ENCODE results near the gene SERPINA4.

Gene SERPINA4

GRCh38 chr14:94583557-94583956 is 22.3 kb downstream of the SERPINA4 start:
- H3K9ac ChIP-seq (ENCODE audit: low read length): no peak overlapping the region
- H3K4me1 ChIP-seq (ENCODE audit: control insufficient read depth, low read depth, low read length): no peaks in the 10 kb centered on the region
- H3K27ac ChIP-seq (ENCODE audit: low read depth, low read length): no peak overlapping the region
- H3K27me3 ChIP-seq (ENCODE audit: insufficient read depth, low read length, poor library complexity): no peaks in the 10 kb centered on the region
- H3K56ac ChIP-seq (ENCODE audit: low read length): no peak overlapping the region
- no peaks in the 10 kb centered on the region for H3K79me1 ChIP-seq (ENCODE audit: low read length)
- H3K36me3 ChIP-seq (ENCODE audit: control insufficient read depth, insufficient read depth, low read length): no peaks in the 10 kb centered on the region
- H3K4ac ChIP-seq (ENCODE audit: low read depth, low read length): no peak overlapping the region
- no peak overlapping the region for H3K4me2 ChIP-seq (ENCODE audit: low read length)
- no peak overlapping the region for H4K5ac ChIP-seq (ENCODE audit: low read length)
- no peak for DNase-seq
- H3K79me2 ChIP-seq (ENCODE audit: control insufficient read depth, insufficient read depth, low read length): no peaks in the 10 kb centered on the region
- H2AK5ac ChIP-seq (ENCODE audit: low read length): no peak overlapping the region
- H3K23ac ChIP-seq (ENCODE audit: low read length): no peak overlapping the region
- WGBS (ENCODE audit: extremely low coverage, insufficient coverage, low lambda C conversion rate): no CpG with 5 or more reads among the region's 4 CpGs
- H4K8ac ChIP-seq (ENCODE audit: low read depth, low read length): no peak overlapping the region
- no peak overlapping the region for H2BK120ac ChIP-seq (ENCODE audit: low read depth, low read length)
- no peak overlapping the region for H2BK5ac ChIP-seq (ENCODE audit: low read length)
- H2BK15ac ChIP-seq (replicated peaks; ENCODE audit: low read depth): no peak overlapping the region
- no peak overlapping the region for H3K4me3 ChIP-seq (ENCODE audit: low read length)
- no peak overlapping the region for H3K18ac ChIP-seq (ENCODE audit: low read length)

- Histone ChIP-seq H3K18ac (ENCODE audit: low read length) (no peak overlapping the region), H3K56ac (ENCODE audit: low read length) (no peak overlapping the region), H3K4me2 (ENCODE audit: low read length) (no peak overlapping the region), H3K4me3 (ENCODE audit: low read length) (no peak overlapping the region), H4K5ac (ENCODE audit: low read length) (no peak overlapping the region), H3K4ac (ENCODE audit: low read depth, low read length) (no peak overlapping the region), H3K9ac (ENCODE audit: low read length) (no peak overlapping the region), H3K4me1 (ENCODE audit: control insufficient read depth, low read depth, low read length) (no peaks in the 10 kb centered on the region), H4K8ac (ENCODE audit: low read depth, low read length) (no peak overlapping the region), H3K27me3 (ENCODE audit: insufficient read depth, low read length, poor library complexity) (no peaks in the 10 kb centered on the region), H3K27ac (ENCODE audit: low read depth, low read length) (no peak overlapping the region), H2AK5ac (ENCODE audit: low read length) (no peak overlapping the region), H2BK15ac (replicated peaks; ENCODE audit: low read depth) (no peak overlapping the region), H2BK120ac (ENCODE audit: low read depth, low read length) (no peak overlapping the region), H3K36me3 (ENCODE audit: control insufficient read depth, insufficient read depth, low read length) (no peaks in the 10 kb centered on the region), H3K23ac (ENCODE audit: low read length) (no peak overlapping the region), H3K79me1 (ENCODE audit: low read length) (no peaks in the 10 kb centered on the region), H2BK5ac (ENCODE audit: low read length) (no peak overlapping the region), H3K79me2 (ENCODE audit: control insufficient read depth, insufficient read depth, low read length) (no peaks in the 10 kb centered on the region)
- no CpG with 5 or more reads among the region's 5 CpGs for WGBS (ENCODE audit: extremely low coverage, insufficient coverage, low lambda C conversion rate)
- peak; percentile 39 for DNase-seq
Measured at GRCh38 chr14:94584591-94585280, 23.5 kb downstream of the SERPINA4 start.

DNA sequence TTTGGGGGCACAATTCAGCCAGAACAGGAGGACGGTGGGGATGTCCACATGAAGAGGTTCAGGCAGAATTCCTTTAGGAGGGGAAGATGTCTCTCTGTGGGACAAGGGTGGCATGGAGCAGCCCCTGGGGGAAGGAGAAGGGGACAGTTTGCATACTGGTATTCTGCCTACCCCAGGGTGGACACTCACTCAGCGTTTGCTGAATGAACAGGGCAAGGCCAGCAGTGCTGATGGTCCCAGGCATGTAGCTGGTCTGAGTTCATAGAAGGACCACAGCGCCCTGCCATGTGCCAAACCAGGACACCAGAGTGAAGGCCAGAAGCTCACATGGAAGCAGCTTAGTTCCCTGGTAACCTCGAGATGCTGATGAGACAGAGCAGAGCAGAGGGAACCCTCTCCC is 25.4 kb downstream of the SERPINA4 start:
- H3K18ac ChIP-seq (ENCODE audit: low read length): no peak overlapping the region
- H3K27me3 ChIP-seq (ENCODE audit: insufficient read depth, low read length, poor library complexity): no peaks in the 10 kb centered on the region
- no peaks in the 10 kb centered on the region for H3K4me1 ChIP-seq (ENCODE audit: control insufficient read depth, low read depth, low read length)
- no peak overlapping the region for H4K5ac ChIP-seq (ENCODE audit: low read length)
- H3K9ac ChIP-seq (ENCODE audit: low read length): no peak overlapping the region
- H2BK120ac ChIP-seq (ENCODE audit: low read depth, low read length): no peak overlapping the region
- WGBS (ENCODE audit: extremely low coverage, insufficient coverage, low lambda C conversion rate): no CpG with 5 or more reads among the region's 4 CpGs
- H2BK15ac ChIP-seq (replicated peaks; ENCODE audit: low read depth): no peak overlapping the region
- no peak overlapping the region for H2BK5ac ChIP-seq (ENCODE audit: low read length)
- DNase-seq: no peak
- H3K79me2 ChIP-seq (ENCODE audit: control insufficient read depth, insufficient read depth, low read length): no peaks in the 10 kb centered on the region
- H3K23ac ChIP-seq (ENCODE audit: low read length): no peak overlapping the region
- H2AK5ac ChIP-seq (ENCODE audit: low read length): no peak overlapping the region
- H3K56ac ChIP-seq (ENCODE audit: low read length): no peak overlapping the region
- H3K4ac ChIP-seq (ENCODE audit: low read depth, low read length): no peak overlapping the region
- no peak overlapping the region for H3K4me3 ChIP-seq (ENCODE audit: low read length)
- H3K27ac ChIP-seq (ENCODE audit: low read depth, low read length): no peak overlapping the region
- no peak overlapping the region for H4K8ac ChIP-seq (ENCODE audit: low read depth, low read length)
- H3K79me1 ChIP-seq (ENCODE audit: low read length): no peaks in the 10 kb centered on the region
- H3K36me3 ChIP-seq (ENCODE audit: control insufficient read depth, insufficient read depth, low read length): no peaks in the 10 kb centered on the region
- no peak overlapping the region for H3K4me2 ChIP-seq (ENCODE audit: low read length)

DNA sequence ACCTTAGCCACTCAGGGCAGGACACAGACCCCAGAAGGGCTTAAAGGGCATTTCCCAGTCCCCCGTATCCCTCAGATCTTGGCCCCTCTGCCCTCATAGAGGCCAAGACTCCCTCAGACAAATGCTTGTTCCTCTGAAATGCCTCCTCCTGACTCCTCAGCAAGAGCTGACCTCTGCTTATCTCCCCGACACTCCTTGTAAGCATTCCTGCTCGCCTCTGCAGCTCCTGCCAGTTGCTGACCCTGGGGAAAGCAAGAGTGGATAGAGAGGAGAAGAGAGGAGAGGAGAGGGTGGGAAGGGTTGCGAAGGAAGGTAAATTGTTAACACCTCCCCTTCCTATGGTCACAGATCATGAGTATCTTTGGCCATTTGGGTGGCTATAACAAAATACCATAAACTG is 27.1 kb downstream of the SERPINA4 start:
- no peak for DNase-seq
- Histone ChIP-seq H3K9ac (ENCODE audit: low read length) (no peak overlapping the region), H2BK5ac (ENCODE audit: low read length) (no peak overlapping the region), H3K4me3 (ENCODE audit: low read length) (no peak overlapping the region), H3K79me1 (ENCODE audit: low read length) (no peaks in the 10 kb centered on the region), H3K27me3 (ENCODE audit: insufficient read depth, low read length, poor library complexity) (no peaks in the 10 kb centered on the region), H3K4me1 (ENCODE audit: control insufficient read depth, low read depth, low read length) (no peaks in the 10 kb centered on the region), H2BK15ac (replicated peaks; ENCODE audit: low read depth) (no peak overlapping the region), H3K23ac (ENCODE audit: low read length) (no peak overlapping the region), H3K18ac (ENCODE audit: low read length) (no peak overlapping the region), H3K36me3 (ENCODE audit: control insufficient read depth, insufficient read depth, low read length) (no peaks in the 10 kb centered on the region), H3K4ac (ENCODE audit: low read depth, low read length) (no peak overlapping the region), H2BK120ac (ENCODE audit: low read depth, low read length) (no peak overlapping the region), H3K79me2 (ENCODE audit: control insufficient read depth, insufficient read depth, low read length) (no peaks in the 10 kb centered on the region), H3K4me2 (ENCODE audit: low read length) (no peak overlapping the region), H4K8ac (ENCODE audit: low read depth, low read length) (no peak overlapping the region), H2AK5ac (ENCODE audit: low read length) (no peak overlapping the region), H3K56ac (ENCODE audit: low read length) (no peak overlapping the region), H3K27ac (ENCODE audit: low read depth, low read length) (no peak overlapping the region), H4K5ac (ENCODE audit: low read length) (no peak overlapping the region)
- no CpG with 5 or more reads among the region's 4 CpGs for WGBS (ENCODE audit: extremely low coverage, insufficient coverage, low lambda C conversion rate)

DNA sequence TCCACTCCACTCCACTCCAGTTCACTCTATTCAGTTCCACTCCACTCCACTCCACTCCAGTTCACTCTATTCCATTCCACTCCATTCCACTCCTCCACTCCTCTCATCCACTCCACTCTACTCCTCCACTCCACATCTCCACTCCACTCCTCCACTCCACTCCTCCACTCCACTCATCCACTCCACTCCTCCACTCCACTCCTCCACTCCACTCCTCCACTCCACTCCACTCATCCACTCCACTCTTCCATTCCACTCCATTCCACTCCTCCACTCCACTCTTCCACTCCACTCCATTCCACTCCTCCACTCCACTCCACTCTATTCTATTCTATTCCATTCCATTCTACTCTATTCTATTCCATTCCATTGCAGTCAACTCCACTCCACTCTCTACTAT is 29.8 kb downstream of the SERPINA4 start:
- Histone ChIP-seq H3K36me3 (ENCODE audit: control insufficient read depth, insufficient read depth, low read length) (no peaks in the 10 kb centered on the region), H3K4me3 (ENCODE audit: low read length) (no peak overlapping the region), H2AK5ac (ENCODE audit: low read length) (no peak overlapping the region), H3K79me2 (ENCODE audit: control insufficient read depth, insufficient read depth, low read length) (no peaks in the 10 kb centered on the region), H3K27me3 (ENCODE audit: insufficient read depth, low read length, poor library complexity) (no peaks in the 10 kb centered on the region), H3K79me1 (ENCODE audit: low read length) (no peaks in the 10 kb centered on the region), H3K4me1 (ENCODE audit: control insufficient read depth, low read depth, low read length) (no peaks in the 10 kb centered on the region), H4K8ac (ENCODE audit: low read depth, low read length) (no peak overlapping the region), H3K56ac (ENCODE audit: low read length) (no peak overlapping the region), H4K5ac (ENCODE audit: low read length) (no peak overlapping the region), H3K18ac (ENCODE audit: low read length) (no peak overlapping the region), H3K27ac (ENCODE audit: low read depth, low read length) (no peak overlapping the region), H3K9ac (ENCODE audit: low read length) (no peak overlapping the region), H2BK15ac (replicated peaks; ENCODE audit: low read depth) (no peak overlapping the region), H3K4ac (ENCODE audit: low read depth, low read length) (no peak overlapping the region), H2BK5ac (ENCODE audit: low read length) (no peak overlapping the region), H3K4me2 (ENCODE audit: low read length) (no peak overlapping the region), H3K23ac (ENCODE audit: low read length) (no peak overlapping the region), H2BK120ac (ENCODE audit: low read depth, low read length) (no peak overlapping the region)
- no peak for DNase-seq

DNA sequence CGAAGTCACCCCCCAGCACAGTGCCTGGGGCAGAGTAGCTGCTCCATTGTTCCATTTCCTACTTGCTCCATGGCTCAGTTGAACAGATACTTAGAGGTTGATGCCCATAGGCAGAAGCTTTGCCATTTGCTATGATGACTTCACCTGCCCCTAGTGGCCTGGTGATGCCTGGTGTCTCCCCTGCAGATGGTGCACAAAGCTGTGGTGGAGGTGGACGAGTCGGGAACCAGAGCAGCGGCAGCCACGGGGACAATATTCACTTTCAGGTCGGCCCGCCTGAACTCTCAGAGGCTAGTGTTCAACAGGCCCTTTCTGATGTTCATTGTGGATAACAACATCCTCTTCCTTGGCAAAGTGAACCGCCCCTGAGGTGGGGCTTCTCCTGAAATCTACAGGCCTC is 30.6 kb downstream of the SERPINA4 start:
- no peak overlapping the region for H3K4me2 ChIP-seq (ENCODE audit: low read length)
- H3K27me3 ChIP-seq (ENCODE audit: insufficient read depth, low read length, poor library complexity): no peaks in the 10 kb centered on the region
- H3K18ac ChIP-seq (ENCODE audit: low read length): no peak overlapping the region
- H2AK5ac ChIP-seq (ENCODE audit: low read length): no peak overlapping the region
- no peak overlapping the region for H3K56ac ChIP-seq (ENCODE audit: low read length)
- no peak overlapping the region for H3K9ac ChIP-seq (ENCODE audit: low read length)
- no peak for DNase-seq
- no peak overlapping the region for H4K8ac ChIP-seq (ENCODE audit: low read depth, low read length)
- H3K79me1 ChIP-seq (ENCODE audit: low read length): no peaks in the 10 kb centered on the region
- no peak overlapping the region for H3K4ac ChIP-seq (ENCODE audit: low read depth, low read length)
- no peaks in the 10 kb centered on the region for H3K79me2 ChIP-seq (ENCODE audit: control insufficient read depth, insufficient read depth, low read length)
- H2BK15ac ChIP-seq (replicated peaks; ENCODE audit: low read depth): no peak overlapping the region
- H3K23ac ChIP-seq (ENCODE audit: low read length): no peak overlapping the region
- no peaks in the 10 kb centered on the region for H3K36me3 ChIP-seq (ENCODE audit: control insufficient read depth, insufficient read depth, low read length)
- WGBS (ENCODE audit: extremely low coverage, insufficient coverage, low lambda C conversion rate): no CpG with 5 or more reads among the region's 8 CpGs
- H3K4me3 ChIP-seq (ENCODE audit: low read length): no peak overlapping the region
- H2BK5ac ChIP-seq (ENCODE audit: low read length): no peak overlapping the region
- no peaks in the 10 kb centered on the region for H3K4me1 ChIP-seq (ENCODE audit: control insufficient read depth, low read depth, low read length)
- H4K5ac ChIP-seq (ENCODE audit: low read length): no peak overlapping the region
- no peak overlapping the region for H2BK120ac ChIP-seq (ENCODE audit: low read depth, low read length)
- no peak overlapping the region for H3K27ac ChIP-seq (ENCODE audit: low read depth, low read length)
